ENCODE results near the gene ADARB1. TPM values are rescaled to one million over a fixed set of nuclear protein-coding genes. Genes with fewer than 3 reads are reported as not detected.

ADARB1 gene
- total RNA-seq, 5 donors from 2014 or later (not counting 1 experiment from before 2014, with no cell fraction given), result 39.7 to 50.3 (median 44.5) TPM

DNA sequence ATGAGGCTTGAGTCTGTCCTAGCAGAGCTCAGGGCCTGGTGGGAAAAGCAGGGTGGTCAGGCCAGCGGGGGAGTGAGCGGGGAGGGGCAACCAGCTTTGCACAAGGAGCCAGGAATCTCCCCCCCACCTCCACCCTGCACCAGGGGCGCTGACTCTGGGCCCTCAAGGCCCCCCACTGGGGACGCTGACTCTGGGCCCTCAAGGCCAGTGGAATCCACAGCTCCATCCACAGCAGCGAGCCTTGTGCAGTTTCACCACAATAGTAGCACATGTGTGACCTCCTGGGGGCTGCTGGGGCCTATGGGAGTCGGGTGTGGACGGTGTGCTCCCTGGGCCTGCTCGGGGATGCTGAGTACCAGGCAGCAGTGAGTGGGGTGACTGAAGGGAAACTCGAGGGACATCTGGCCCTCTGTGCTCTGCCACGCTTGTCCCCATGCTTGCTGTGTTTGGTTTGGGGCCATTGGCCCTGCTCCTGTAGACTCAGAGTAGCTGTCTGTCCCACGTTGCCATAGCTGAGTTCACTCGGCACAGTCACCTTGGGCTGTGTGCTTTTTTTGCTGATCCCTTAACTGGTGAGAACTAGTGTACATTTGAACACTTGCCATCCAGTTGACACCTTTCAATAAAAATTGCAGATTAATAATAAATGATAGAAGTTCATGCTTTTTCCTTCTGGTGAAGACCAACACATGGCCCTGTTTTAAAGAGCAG lies 89.2 kb downstream of the ADARB1 start:
- H3K4me1 ChIP-seq (ENCODE audit: control insufficient read depth in 1 of 2, extremely low read depth in 1 of 2, insufficient read depth in 2 of 2, low read length in 2 of 2), result peaks cover 0 to 3% of the 10 kb centered on the region in 2 experiments
- no peaks in the 10 kb centered on the region for H3K9me3 ChIP-seq
- H3K4me3 ChIP-seq (ENCODE audit: control insufficient read depth in 1 of 2, extremely low read depth in 1 of 2, low read length in 1 of 2), result no peak overlapping the region
- DNase-seq (no peak), ATAC-seq (replicated peaks in 1 of 4) (no peak)
- Mint-ChIP-seq H3K9me3 (no peaks in the 10 kb centered on the region), H3K4me1 (peaks cover 3 to 6% (median 6%) of the 10 kb centered on the region in 3 donors), H3K36me3 (peaks cover 23% of the 10 kb centered on the region), H3K4me3 (no peak overlapping the region), H3K27ac (no peak overlapping the region), H3K27me3 (no peaks in the 10 kb centered on the region)
- POLR2A ChIA-PET, result no interaction called here
- no peaks in the 10 kb centered on the region for H3K27me3 ChIP-seq (replicated peaks in 1 of 2; ENCODE audit: control insufficient read depth in 2 of 2, extremely low read depth in 1 of 2, insufficient read depth in 2 of 2, low read length in 1 of 2)
- CTCF ChIA-PET, result no interaction called here
- 94% methylated on average over 10 of the region's 12 CpGs for WGBS (ENCODE audit: insufficient coverage)
- peaks cover 8% of the 10 kb centered on the region in 2 donors for H3K36me3 ChIP-seq (ENCODE audit: control insufficient read depth in 2 of 2, extremely low read depth in 1 of 2, insufficient read depth in 1 of 2, low read length in 1 of 2)
- no peak overlapping the region for H3K27ac ChIP-seq (ENCODE audit: low read length)

DNA sequence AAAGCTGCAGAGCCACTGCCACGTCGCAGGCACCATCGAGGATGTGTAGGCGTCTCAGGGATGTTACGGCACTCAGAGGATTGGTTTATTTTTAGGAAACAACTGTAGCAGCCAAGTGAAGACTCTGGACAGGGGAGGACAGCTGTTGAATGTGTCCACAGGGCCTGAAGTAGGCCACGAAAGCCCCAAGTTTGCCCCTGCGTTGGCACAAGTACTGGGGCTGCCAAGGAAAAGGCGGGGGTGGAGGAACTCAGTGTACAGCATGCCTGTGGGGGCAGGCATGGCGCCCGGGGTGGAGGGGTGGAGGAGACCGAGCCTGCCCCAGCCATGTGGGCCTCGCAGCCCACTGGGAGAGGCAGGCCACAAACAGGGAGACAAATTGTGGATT lies 89.7 kb downstream of the ADARB1 start:
- DNase-seq (no peak), ATAC-seq (replicated peaks in 1 of 4) (no peak)
- H3K36me3 Mint-ChIP-seq, result peaks cover 21% of the 10 kb centered on the region
- ChIA-PET POLR2A (no interaction called here), CTCF (no interaction called here)
- H3K4me3 Mint-ChIP-seq, result no peak overlapping the region
- H3K27ac Mint-ChIP-seq, result no peak overlapping the region
- no peaks in the 10 kb centered on the region for H3K27me3 Mint-ChIP-seq
- Histone ChIP-seq H3K4me3 (ENCODE audit: control insufficient read depth in 1 of 2, extremely low read depth in 1 of 2, low read length in 1 of 2) (no peak overlapping the region), H3K4me1 (ENCODE audit: control insufficient read depth in 1 of 2, extremely low read depth in 1 of 2, insufficient read depth in 2 of 2, low read length in 2 of 2) (peaks cover 4 to 5% of the 10 kb centered on the region in 2 experiments), H3K36me3 (ENCODE audit: control insufficient read depth in 2 of 2, extremely low read depth in 1 of 2, insufficient read depth in 1 of 2, low read length in 1 of 2) (peaks cover 8% of the 10 kb centered on the region in 2 donors), H3K9me3 (no peaks in the 10 kb centered on the region), H3K27me3 (replicated peaks in 1 of 2; ENCODE audit: control insufficient read depth in 2 of 2, extremely low read depth in 1 of 2, insufficient read depth in 2 of 2, low read length in 1 of 2) (no peaks in the 10 kb centered on the region), H3K27ac (ENCODE audit: low read length) (no peak overlapping the region)
- 84% methylated on average over 12 of the region's 12 CpGs for WGBS (ENCODE audit: insufficient coverage)
- no peaks in the 10 kb centered on the region for H3K9me3 Mint-ChIP-seq
- peaks cover 8 to 11% (median 11%) of the 10 kb centered on the region in 3 donors for H3K4me1 Mint-ChIP-seq

DNA sequence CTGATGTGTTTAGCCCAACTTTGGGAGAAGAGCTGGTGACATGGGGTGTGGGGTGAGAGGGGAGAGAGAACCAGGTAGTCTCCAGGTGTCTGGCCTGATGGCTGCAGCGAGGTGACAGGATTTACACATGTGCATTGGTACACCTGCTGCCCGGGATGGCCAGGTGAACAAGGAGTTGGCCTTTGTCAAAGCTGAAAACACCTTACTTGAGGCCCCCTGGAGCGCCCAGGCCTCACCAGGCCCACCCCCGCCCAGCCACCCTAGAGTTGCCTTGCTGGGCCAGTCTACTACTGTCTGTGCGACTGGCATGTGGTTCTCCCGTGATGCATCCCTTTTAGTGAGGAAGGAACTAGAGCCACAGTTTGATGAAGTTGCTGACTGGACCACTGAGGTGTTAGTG lies 90.5 kb downstream of the ADARB1 start:
- no peak for ATAC-seq (replicated peaks in 1 of 4)
- no peak overlapping the region for H3K27ac Mint-ChIP-seq
- CTCF ChIA-PET, result no interaction called here

DNA sequence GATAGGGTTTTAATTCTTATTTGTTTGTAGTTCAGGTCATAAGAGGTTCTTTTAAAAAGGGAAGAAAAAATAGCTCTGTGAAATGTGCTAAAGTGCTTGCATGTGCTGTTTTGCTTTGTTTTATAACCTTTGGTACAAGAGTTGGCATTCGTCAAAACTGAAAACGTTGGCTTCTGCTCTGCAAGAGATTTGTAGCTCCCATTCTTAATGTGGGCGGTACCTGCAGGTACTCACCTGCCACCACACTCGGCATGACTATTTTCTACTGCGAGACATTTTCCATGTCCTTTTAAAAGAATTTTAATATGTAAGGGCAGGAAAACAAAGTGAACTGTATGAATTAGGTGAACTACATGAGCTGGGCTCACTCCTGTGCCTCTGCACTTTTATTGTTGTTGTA lies 92.6 kb downstream of the ADARB1 start:
- ChIA-PET CTCF (no interaction called here), POLR2A (interaction anchor here in 1 of 2 donors (0.7 kb wide), 1 partner anchor 389 kb away, joined by 4 read pairs; no protein-coding TSS in a partner anchor)
- DNase-seq, result no peak
- Mint-ChIP-seq H3K27me3 (no peaks in the 10 kb centered on the region), H3K4me3 (no peak overlapping the region), H3K36me3 (peaks cover 15% of the 10 kb centered on the region), H3K9me3 (no peaks in the 10 kb centered on the region), H3K4me1 (peaks cover 28 to 33% (median 32%) of the 10 kb centered on the region in 3 donors), H3K27ac (no peak overlapping the region)
- Histone ChIP-seq H3K27me3 (replicated peaks in 1 of 2; ENCODE audit: control insufficient read depth in 2 of 2, extremely low read depth in 1 of 2, insufficient read depth in 2 of 2, low read length in 1 of 2) (no peaks in the 10 kb centered on the region), H3K27ac (ENCODE audit: low read length) (no peak overlapping the region), H3K4me1 (ENCODE audit: control insufficient read depth in 1 of 2, extremely low read depth in 1 of 2, insufficient read depth in 2 of 2, low read length in 2 of 2) (peaks cover 7 to 16% of the 10 kb centered on the region in 2 experiments), H3K4me3 (ENCODE audit: control insufficient read depth in 1 of 2, extremely low read depth in 1 of 2, low read length in 1 of 2) (no peak overlapping the region), H3K36me3 (ENCODE audit: control insufficient read depth in 2 of 2, extremely low read depth in 1 of 2, insufficient read depth in 1 of 2, low read length in 1 of 2) (peaks cover 6 to 12% of the 10 kb centered on the region in 2 donors), H3K9me3 (no peaks in the 10 kb centered on the region)
- WGBS (ENCODE audit: insufficient coverage), result 50% methylated on average over 2 of the region's 5 CpGs
- no peak for ATAC-seq (replicated peaks in 1 of 4)

More for the DNA sequence above, 90.5 kb downstream of the ADARB1 start:
- Mint-ChIP-seq H3K36me3 (peaks cover 21% of the 10 kb centered on the region), H3K4me3 (no peak overlapping the region), H3K27me3 (no peaks in the 10 kb centered on the region), H3K4me1 (peaks cover 16 to 18% (median 18%) of the 10 kb centered on the region in 3 donors), H3K9me3 (no peaks in the 10 kb centered on the region)
- H3K4me1 ChIP-seq (ENCODE audit: control insufficient read depth in 1 of 2, extremely low read depth in 1 of 2, insufficient read depth in 2 of 2, low read length in 2 of 2), result peaks cover 5 to 11% of the 10 kb centered on the region in 2 experiments
- POLR2A ChIA-PET, result no interaction called here
- H3K9me3 ChIP-seq, result no peaks in the 10 kb centered on the region
- no peak overlapping the region for H3K27ac ChIP-seq (ENCODE audit: low read length)
- no peak for DNase-seq
- H3K27me3 ChIP-seq (replicated peaks in 1 of 2; ENCODE audit: control insufficient read depth in 2 of 2, extremely low read depth in 1 of 2, insufficient read depth in 2 of 2, low read length in 1 of 2), result no peaks in the 10 kb centered on the region
- H3K4me3 ChIP-seq (ENCODE audit: control insufficient read depth in 1 of 2, extremely low read depth in 1 of 2, low read length in 1 of 2), result no peak overlapping the region
- H3K36me3 ChIP-seq (ENCODE audit: control insufficient read depth in 2 of 2, extremely low read depth in 1 of 2, insufficient read depth in 1 of 2, low read length in 1 of 2), result peaks cover 8% of the 10 kb centered on the region in 2 donors
- 91% methylated on average over 6 of the region's 6 CpGs for WGBS (ENCODE audit: insufficient coverage)

GRCh38 chr21:45167796-45168222 lies 93.4 kb downstream of the ADARB1 start:
- no peak overlapping the region for H3K27ac Mint-ChIP-seq

DNA sequence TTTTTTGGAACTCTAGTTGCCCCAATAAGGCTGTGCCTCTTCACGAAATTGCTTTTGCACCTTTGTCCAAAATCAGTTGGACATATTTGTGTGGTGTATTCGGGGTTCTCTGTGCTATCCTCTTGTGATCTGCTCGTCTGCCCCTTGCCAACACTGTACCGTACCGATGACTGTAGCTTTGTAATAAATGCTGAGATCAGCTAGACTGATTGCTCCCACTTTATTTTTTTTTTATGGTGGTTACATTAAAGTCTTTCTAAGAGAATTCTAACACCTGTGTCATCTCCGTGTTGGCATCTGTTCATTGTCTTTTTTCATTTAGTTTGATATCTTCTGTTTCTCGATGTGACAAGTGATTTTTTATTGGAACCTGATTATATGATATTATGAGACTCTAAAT lies 94.1 kb downstream of the ADARB1 start:
- H3K27ac ChIP-seq (ENCODE audit: low read length), result no peak overlapping the region
- no peak overlapping the region for H3K4me3 ChIP-seq (ENCODE audit: control insufficient read depth in 1 of 2, extremely low read depth in 1 of 2, low read length in 1 of 2)
- Mint-ChIP-seq H3K4me1 (peaks cover 28 to 34% (median 33%) of the 10 kb centered on the region in 3 donors), H3K4me3 (no peak overlapping the region), H3K9me3 (no peaks in the 10 kb centered on the region), H3K36me3 (peaks cover 19% of the 10 kb centered on the region), H3K27ac (no peak overlapping the region), H3K27me3 (no peaks in the 10 kb centered on the region)
- WGBS (ENCODE audit: insufficient coverage), result 86% methylated on average over 1 of the region's 7 CpGs
- peaks cover 0 to 10% of the 10 kb centered on the region in 2 donors for H3K36me3 ChIP-seq (ENCODE audit: control insufficient read depth in 2 of 2, extremely low read depth in 1 of 2, insufficient read depth in 1 of 2, low read length in 1 of 2)
- H3K9me3 ChIP-seq, result no peaks in the 10 kb centered on the region
- ATAC-seq (replicated peaks in 1 of 4) (no peak), DNase-seq (no peak)
- H3K4me1 ChIP-seq (ENCODE audit: control insufficient read depth in 1 of 2, extremely low read depth in 1 of 2, insufficient read depth in 2 of 2, low read length in 2 of 2), result peaks cover 7 to 16% of the 10 kb centered on the region in 2 experiments
- POLR2A ChIA-PET, result no interaction called here
- CTCF ChIA-PET, result interaction anchor here in 1 of 2 donors (0.6 kb wide), 1 partner anchor 75 kb away, joined by 3 read pairs; no protein-coding TSS in a partner anchor
- H3K27me3 ChIP-seq (replicated peaks in 1 of 2; ENCODE audit: control insufficient read depth in 2 of 2, extremely low read depth in 1 of 2, insufficient read depth in 2 of 2, low read length in 1 of 2), result no peaks in the 10 kb centered on the region

More at GRCh38 chr21:45167796-45168222, 93.4 kb downstream of the ADARB1 start:
- Mint-ChIP-seq H3K4me1 (peaks cover 28 to 34% (median 33%) of the 10 kb centered on the region in 3 donors), H3K36me3 (peaks cover 14% of the 10 kb centered on the region), H3K9me3 (no peaks in the 10 kb centered on the region), H3K27me3 (no peaks in the 10 kb centered on the region), H3K4me3 (no peak overlapping the region)
- POLR2A ChIA-PET, result no interaction called here
- CTCF ChIA-PET, result no interaction called here
- no peak for ATAC-seq (replicated peaks in 1 of 4)
- peaks cover 0 to 10% of the 10 kb centered on the region in 2 donors for H3K36me3 ChIP-seq (ENCODE audit: control insufficient read depth in 2 of 2, extremely low read depth in 1 of 2, insufficient read depth in 1 of 2, low read length in 1 of 2)
- no peak overlapping the region for H3K4me3 ChIP-seq (ENCODE audit: control insufficient read depth in 1 of 2, extremely low read depth in 1 of 2, low read length in 1 of 2)
- WGBS (ENCODE audit: insufficient coverage), result no CpG with 5 or more reads among the region's 6 CpGs
- no peak for DNase-seq
- no peaks in the 10 kb centered on the region for H3K27me3 ChIP-seq (replicated peaks in 1 of 2; ENCODE audit: control insufficient read depth in 2 of 2, extremely low read depth in 1 of 2, insufficient read depth in 2 of 2, low read length in 1 of 2)
- no peak overlapping the region for H3K27ac ChIP-seq (ENCODE audit: low read length)
- peaks cover 7 to 16% of the 10 kb centered on the region in 2 experiments for H3K4me1 ChIP-seq (ENCODE audit: control insufficient read depth in 1 of 2, extremely low read depth in 1 of 2, insufficient read depth in 2 of 2, low read length in 2 of 2)
- H3K9me3 ChIP-seq, result no peaks in the 10 kb centered on the region

Measured in T-cell (primary cell).